ENCODE data around the gene TLN1. TPM values are rescaled to one million over a fixed set of nuclear protein-coding genes. Genes with fewer than 3 reads are reported as not detected.

The TLN1 gene
- total RNA-seq, 4 donors from 2014 or later = 934 to 1,435 (median 1,196) TPM

- H3K4me3 ChIP-seq = peak overlapping the region; percentile 72 to 90 (median 86)
- TF ChIP-seq CTCF (IDR thresholded peaks at IDR 0.05) (no peak), POLR2A (IDR thresholded peaks at IDR 0.05; ENCODE audit: low read depth) (no peak), POLR2AphosphoS5 (IDR thresholded peaks at IDR 0.05) (no peak), EP300 (IDR thresholded peaks at IDR 0.05) (no peak)
- peak overlapping the region; percentile 95 to 98 (median 96) for H3K27ac ChIP-seq (replicated peaks in 1 of 4)
- H3K4me1 ChIP-seq = peaks cover 27 to 56% (median 44%) of the 10 kb centered on the region in 4 donors
- WGBS = 27% methylated on average over 5 of the region's 12 CpGs
- no peaks in the 10 kb centered on the region for H3K9me3 ChIP-seq
- no peak for DNase-seq (ENCODE audit: extremely low spot score)
- H3K36me3 ChIP-seq = peaks cover 25 to 51% (median 46%) of the 10 kb centered on the region in 4 donors
- intact Hi-C loops (cut with DNase I) = no loop called here
- no peaks in the 10 kb centered on the region for H3K27me3 ChIP-seq
Measured at GRCh38 chr9:35688558-35689541, 43.1 kb downstream of the TLN1 start.

GRCh38 chr9:35687972-35688557 is 43.9 kb downstream of the TLN1 start:
- WGBS = 25% methylated on average over 1 of the region's 2 CpGs
- intact Hi-C loops (cut with DNase I) = no loop called here
- TF ChIP-seq POLR2A (IDR thresholded peaks at IDR 0.05; ENCODE audit: low read depth) (no peak), EP300 (IDR thresholded peaks at IDR 0.05) (no peak), POLR2AphosphoS5 (IDR thresholded peaks at IDR 0.05) (no peak), CTCF (IDR thresholded peaks at IDR 0.05) (no peak)
- Histone ChIP-seq H3K27me3 (no peaks in the 10 kb centered on the region), H3K27ac (replicated peaks in 1 of 4) (peak overlapping the region; percentile 95 to 98 (median 96)), H3K36me3 (peaks cover 33 to 59% (median 53%) of the 10 kb centered on the region in 4 donors), H3K4me1 (peaks cover 27 to 59% (median 45%) of the 10 kb centered on the region in 4 donors), H3K4me3 (peak overlapping the region; percentile 72 to 90 (median 86)), H3K9me3 (no peaks in the 10 kb centered on the region)
- DNase-seq (ENCODE audit: extremely low spot score) = no peak

- intact Hi-C loops (cut with DNase I) = no loop called here
- Histone ChIP-seq H3K9me3 (no peaks in the 10 kb centered on the region), H3K27me3 (no peaks in the 10 kb centered on the region), H3K4me1 (peaks cover 27 to 63% (median 47%) of the 10 kb centered on the region in 4 donors), H3K36me3 (peaks cover 40 to 66% (median 60%) of the 10 kb centered on the region in 4 donors), H3K27ac (replicated peaks in 1 of 4) (peak overlapping the region; percentile 95 to 98 (median 96)), H3K4me3 (peak overlapping the region; percentile 72 to 90 (median 86))
- TF ChIP-seq POLR2AphosphoS5 (IDR thresholded peaks at IDR 0.05) (no peak), POLR2A (IDR thresholded peaks at IDR 0.05; ENCODE audit: low read depth) (no peak), EP300 (IDR thresholded peaks at IDR 0.05) (no peak), CTCF (IDR thresholded peaks at IDR 0.05) (no peak)
- WGBS = 52% methylated on average over 2 of the region's 2 CpGs
- no peak for DNase-seq (ENCODE audit: extremely low spot score)
Measured at GRCh38 chr9:35687306-35687705, 44.7 kb downstream of the TLN1 start.

- Histone ChIP-seq H3K9me3 (no peaks in the 10 kb centered on the region), H3K36me3 (peaks cover 46 to 70% (median 64%) of the 10 kb centered on the region in 4 donors), H3K27ac (replicated peaks in 1 of 4) (peak overlapping the region; percentile 95 to 98 (median 96)), H3K27me3 (no peaks in the 10 kb centered on the region), H3K4me3 (peak overlapping the region; percentile 72 to 90 (median 86)), H3K4me1 (peaks cover 27 to 64% (median 50%) of the 10 kb centered on the region in 4 donors)
- TF ChIP-seq EP300 (IDR thresholded peaks at IDR 0.05) (no peak), POLR2A (IDR thresholded peaks at IDR 0.05; ENCODE audit: low read depth) (no peak), CTCF (IDR thresholded peaks at IDR 0.05) (no peak), POLR2AphosphoS5 (IDR thresholded peaks at IDR 0.05) (peak in 1 of 2 donors; percentile 37)
- no peak for DNase-seq (ENCODE audit: extremely low spot score)
- intact Hi-C loops (cut with DNase I) = no loop called here
- WGBS = 40% methylated on average over 11 of the region's 11 CpGs
Measured at GRCh38 chr9:35686222-35687203, 45.5 kb downstream of the TLN1 start.

Data from esophagus muscularis mucosa (tissue), 4 donors.